ENCODE measurements around the gene RHOD. TPM values are rescaled to one million over a fixed set of nuclear protein-coding genes. Genes with fewer than 3 reads are reported as not detected.

Gene RHOD
- total RNA-seq, 4 donors from 2014 or later, result 74.6 to 109 (median 87.8) TPM

DNA sequence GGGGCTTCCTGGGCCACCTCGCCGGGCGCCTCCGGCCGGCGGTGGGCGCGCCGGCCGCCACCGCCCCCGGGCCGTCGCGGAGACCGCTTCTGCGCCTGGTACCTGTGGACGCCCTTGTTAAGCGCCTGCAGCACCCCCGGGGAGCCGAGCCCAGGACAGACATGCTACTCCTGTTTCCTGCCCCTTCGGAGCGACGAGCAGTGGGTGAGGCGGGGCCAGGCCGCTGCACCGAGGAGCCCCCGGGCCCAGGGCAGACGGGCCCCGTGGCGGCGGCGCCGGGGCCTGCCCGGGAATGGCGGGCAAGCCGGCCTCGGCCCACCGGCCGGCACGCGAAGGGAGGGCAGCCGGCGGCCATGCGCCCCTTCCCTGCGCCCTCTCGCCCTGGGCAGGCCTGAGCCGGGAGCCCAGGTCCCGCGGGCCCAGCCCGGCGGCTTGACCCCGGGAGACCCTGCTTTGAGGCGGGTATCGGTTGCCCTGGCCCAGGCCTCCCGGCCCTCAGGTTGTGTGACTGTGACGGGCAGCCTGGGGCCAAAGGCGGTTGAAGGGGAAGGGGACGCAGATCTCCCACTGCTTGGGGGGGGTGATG, 61.6 kb downstream of the RHOD start:
- intact Hi-C loops (cut with DNase I; ENCODE audit: low total_unique reads), result no loop called here

DNA sequence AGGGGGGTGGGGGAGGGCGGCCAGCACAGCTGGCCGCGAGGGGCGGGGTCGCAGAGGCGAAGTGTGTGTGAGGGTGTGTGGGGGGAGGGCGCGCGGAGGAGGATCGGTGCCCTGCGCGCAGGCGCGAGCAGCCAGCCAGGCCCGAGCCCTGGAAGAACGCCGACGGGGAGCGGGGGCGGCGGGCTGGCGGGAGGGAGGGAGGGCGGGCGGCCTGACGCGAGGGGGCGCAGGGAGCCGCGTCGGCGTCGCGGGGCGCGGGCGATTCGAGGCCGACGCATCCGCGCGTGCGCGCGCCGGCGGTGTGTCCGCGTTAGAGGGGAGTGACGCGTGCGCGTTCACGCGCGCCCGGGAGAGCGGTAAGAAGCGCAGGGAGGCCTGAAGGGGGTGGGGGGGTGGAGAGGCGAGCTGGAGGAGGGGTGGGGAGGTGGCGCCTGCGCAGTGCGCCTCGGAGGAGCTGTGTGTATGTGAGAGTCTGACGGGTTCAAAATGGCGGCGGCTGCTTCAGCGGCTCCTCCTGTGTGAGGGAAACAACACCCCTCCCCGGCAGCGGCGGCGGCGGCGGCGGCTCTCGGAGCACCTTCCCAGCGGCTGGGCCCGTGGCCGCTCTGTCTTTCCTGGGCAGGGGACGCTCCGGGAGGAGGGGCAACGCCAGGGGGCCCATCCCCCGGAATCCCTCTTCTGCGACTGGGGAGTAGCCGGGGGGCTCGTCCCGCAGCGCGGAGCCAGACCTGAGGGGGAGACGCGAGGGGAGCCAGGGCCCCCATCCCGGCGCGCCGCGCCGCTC, 62.3 kb downstream of the RHOD start, which contains the start of gene KDM2A:
TSS of gene KDM2A (plus strand) at position 463 of the 784 bp plus-strand sequence. CDS start 2,054 bp downstream, outside the sequence.
- 0% methylated on average over 13 to 51 of the region's 97 CpGs for WGBS, 2 donors
- peak within 1 kb of the TSS; percentile 94 for H3K4me3 ChIP-seq (ENCODE audit: low read depth, poor library complexity, severe bottlenecking)
- no peak for TF ChIP-seq POLR2A (IDR thresholded peaks at IDR 0.05)
- TF ChIP-seq, protein P1, sequence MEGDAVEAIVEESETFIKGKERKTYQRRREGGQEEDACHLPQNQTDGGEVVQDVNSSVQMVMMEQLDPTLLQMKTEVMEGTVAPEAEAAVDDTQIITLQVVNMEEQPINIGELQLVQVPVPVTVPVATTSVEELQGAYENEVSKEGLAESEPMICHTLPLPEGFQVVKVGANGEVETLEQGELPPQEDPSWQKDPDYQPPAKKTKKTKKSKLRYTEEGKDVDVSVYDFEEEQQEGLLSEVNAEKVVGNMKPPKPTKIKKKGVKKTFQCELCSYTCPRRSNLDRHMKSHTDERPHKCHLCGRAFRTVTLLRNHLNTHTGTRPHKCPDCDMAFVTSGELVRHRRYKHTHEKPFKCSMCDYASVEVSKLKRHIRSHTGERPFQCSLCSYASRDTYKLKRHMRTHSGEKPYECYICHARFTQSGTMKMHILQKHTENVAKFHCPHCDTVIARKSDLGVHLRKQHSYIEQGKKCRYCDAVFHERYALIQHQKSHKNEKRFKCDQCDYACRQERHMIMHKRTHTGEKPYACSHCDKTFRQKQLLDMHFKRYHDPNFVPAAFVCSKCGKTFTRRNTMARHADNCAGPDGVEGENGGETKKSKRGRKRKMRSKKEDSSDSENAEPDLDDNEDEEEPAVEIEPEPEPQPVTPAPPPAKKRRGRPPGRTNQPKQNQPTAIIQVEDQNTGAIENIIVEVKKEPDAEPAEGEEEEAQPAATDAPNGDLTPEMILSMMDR (IDR thresholded peaks at IDR 0.05), result no peak
- DNase-seq (ENCODE audit: low spot score in 2 of 2), result peak; percentile 98 to 100
- intact Hi-C loops (cut with DNase I; ENCODE audit: low total_unique reads), result no loop called here

More for the DNA sequence above, 61.6 kb downstream of the RHOD start:
- TF ChIP-seq POLR2A (IDR thresholded peaks at IDR 0.05), result no peak
- TF ChIP-seq, protein P1 (IDR thresholded peaks at IDR 0.05), result no peak
- H3K4me3 ChIP-seq (ENCODE audit: low read depth, poor library complexity, severe bottlenecking), result peak overlapping the region; percentile 34
- 0% methylated on average over 48 of the region's 59 CpGs; no CpG with 5 or more reads in 1 of the 2 donors for WGBS, 2 donors
- peak in 1 of 2 donors; percentile 34 for DNase-seq (ENCODE audit: low spot score in 2 of 2)

DNA sequence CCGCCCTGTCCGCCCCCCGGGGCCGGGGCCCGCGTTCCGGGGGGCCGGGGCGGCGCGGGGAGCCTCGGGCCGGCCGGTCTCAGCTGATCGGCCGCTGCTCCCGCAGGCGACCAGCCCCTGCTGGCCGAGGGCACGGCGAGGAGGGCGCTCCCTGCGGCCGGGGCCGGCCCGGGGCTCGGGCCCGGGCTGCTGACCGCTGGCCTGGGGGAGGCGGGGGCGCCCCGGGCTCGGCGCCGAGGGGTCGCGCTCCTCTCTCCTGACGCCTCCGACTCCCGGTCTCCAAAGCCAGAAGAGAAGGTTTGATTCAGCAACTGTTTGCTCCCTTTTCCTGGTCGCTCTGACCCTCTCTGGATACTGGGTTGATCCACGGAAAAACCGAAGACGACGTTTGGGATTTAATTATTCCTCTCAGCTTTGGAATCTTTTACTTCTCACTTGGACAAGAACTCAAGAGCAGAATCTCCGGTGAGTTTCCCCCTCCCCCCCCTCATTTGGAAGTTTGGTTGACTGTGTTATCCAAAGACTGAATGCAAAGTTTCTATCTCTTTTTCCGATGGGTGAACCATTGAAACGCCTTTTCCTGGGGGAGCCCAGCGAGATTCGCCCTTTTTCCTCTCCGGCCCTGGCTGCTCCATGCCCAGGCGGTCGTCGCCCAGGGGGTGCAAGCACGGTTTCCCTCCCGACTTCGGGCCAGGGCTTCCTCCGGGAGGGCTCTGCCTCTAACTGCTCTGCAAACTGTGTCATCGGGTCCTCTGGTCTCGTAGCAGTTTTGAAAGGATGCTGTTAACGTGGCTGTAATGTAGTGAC, 63.1 kb downstream of the RHOD start:
- WGBS, 2 donors, result 1% methylated on average over 24 to 27 of the region's 61 CpGs
- TF ChIP-seq, protein P1 (IDR thresholded peaks at IDR 0.05), result no peak
- no peak for TF ChIP-seq POLR2A (IDR thresholded peaks at IDR 0.05)
- peak; percentile 20 to 87 for DNase-seq (ENCODE audit: low spot score in 2 of 2)
- peak overlapping the region; percentile 94 for H3K4me3 ChIP-seq (ENCODE audit: low read depth, poor library complexity, severe bottlenecking)
- intact Hi-C loops (cut with DNase I; ENCODE audit: low total_unique reads), result no loop called here

DNA sequence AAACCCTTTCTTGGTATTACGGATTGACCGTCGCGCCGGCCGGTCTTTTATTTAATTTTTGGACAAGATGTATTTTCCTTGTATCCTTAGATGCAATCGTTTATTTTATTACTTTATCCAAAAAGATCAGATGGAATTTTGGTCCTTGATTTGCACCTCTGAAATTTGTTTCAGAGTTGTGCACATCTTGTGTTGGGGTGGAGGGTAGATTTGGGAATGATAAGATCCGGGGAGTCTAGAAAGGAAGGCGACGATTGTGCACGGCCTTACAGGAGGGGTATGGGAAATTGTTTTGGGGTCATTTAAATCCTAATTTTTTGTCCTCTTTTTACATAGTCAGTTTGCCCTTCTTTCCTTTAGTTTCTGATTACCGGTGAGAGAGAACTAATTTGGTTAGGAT, 63.8 kb downstream of the RHOD start:
- peak in 1 of 2 donors; percentile 17 for DNase-seq (ENCODE audit: low spot score in 2 of 2)
- intact Hi-C loops (cut with DNase I; ENCODE audit: low total_unique reads), result no loop called here
- 0 to 1% methylated on average over 12 of the region's 12 CpGs for WGBS, 2 donors

More for the DNA sequence above, 63.8 kb downstream of the RHOD start:
- no peak for TF ChIP-seq POLR2A (IDR thresholded peaks at IDR 0.05)
- TF ChIP-seq, protein P1 (IDR thresholded peaks at IDR 0.05), result no peak
- H3K4me3 ChIP-seq (ENCODE audit: low read depth, poor library complexity, severe bottlenecking), result peak overlapping the region; percentile 94
